ENCODE results near the gene PRAF2. TPM values are rescaled to one million over a fixed set of nuclear protein-coding genes. Genes with fewer than 3 reads are reported as not detected.

The PRAF2 gene
- total RNA-seq, 1 donor from 2014 or later, result 16.8 TPM

DNA sequence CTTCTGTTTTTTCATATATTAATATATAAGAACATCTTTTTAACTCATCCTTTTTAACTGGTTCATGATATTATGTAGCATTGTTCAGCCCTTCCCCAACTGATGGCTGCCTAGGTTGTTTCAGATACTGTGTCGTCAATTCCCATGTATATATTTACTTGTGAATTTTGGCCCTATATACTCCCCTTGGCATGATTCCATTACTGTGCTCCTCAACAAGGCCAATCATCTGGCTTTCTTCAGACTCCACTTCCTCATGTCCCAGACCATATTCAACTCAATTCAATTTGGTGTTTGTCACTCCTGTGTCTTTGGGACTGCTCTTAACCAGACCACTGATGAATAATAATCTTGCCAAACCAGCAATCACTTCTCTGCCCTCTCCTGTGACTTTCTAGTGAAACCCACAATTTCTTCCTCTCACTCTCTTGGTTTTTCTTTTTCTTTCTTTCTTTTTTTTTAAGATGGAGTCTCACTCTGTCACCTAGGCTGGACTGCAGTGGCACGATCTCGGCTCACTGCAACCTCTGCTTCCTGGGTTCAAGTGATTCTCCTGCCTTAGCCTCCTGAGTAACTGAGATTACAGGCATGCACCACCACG, 8.6 kb upstream of the PRAF2 start:
- Histone ChIP-seq H3K36me3 (ENCODE audit: control insufficient read depth, insufficient read depth, low read length) (no peaks in the 10 kb centered on the region), H3K27me3 (ENCODE audit: control insufficient read depth, insufficient read depth, low read length) (no peaks in the 10 kb centered on the region), H3K4me3 (ENCODE audit: low read depth, low read length) (no peak overlapping the region)
- TF ChIP-seq, protein P1, sequence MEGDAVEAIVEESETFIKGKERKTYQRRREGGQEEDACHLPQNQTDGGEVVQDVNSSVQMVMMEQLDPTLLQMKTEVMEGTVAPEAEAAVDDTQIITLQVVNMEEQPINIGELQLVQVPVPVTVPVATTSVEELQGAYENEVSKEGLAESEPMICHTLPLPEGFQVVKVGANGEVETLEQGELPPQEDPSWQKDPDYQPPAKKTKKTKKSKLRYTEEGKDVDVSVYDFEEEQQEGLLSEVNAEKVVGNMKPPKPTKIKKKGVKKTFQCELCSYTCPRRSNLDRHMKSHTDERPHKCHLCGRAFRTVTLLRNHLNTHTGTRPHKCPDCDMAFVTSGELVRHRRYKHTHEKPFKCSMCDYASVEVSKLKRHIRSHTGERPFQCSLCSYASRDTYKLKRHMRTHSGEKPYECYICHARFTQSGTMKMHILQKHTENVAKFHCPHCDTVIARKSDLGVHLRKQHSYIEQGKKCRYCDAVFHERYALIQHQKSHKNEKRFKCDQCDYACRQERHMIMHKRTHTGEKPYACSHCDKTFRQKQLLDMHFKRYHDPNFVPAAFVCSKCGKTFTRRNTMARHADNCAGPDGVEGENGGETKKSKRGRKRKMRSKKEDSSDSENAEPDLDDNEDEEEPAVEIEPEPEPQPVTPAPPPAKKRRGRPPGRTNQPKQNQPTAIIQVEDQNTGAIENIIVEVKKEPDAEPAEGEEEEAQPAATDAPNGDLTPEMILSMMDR (IDR thresholded peaks at IDR 0.05; ENCODE audit: insufficient read depth, low read length, poor library complexity, severe bottlenecking), result no peak
- no peak for DNase-seq (ENCODE audit: low read depth)

- peak within 1 kb of the TSS; percentile 67 for H3K4me3 ChIP-seq (ENCODE audit: low read depth, low read length)
- TF ChIP-seq, protein P1 (IDR thresholded peaks at IDR 0.05; ENCODE audit: insufficient read depth, low read length, poor library complexity, severe bottlenecking), result no peak
- no peak for DNase-seq (ENCODE audit: low read depth)
- H3K36me3 ChIP-seq (ENCODE audit: control insufficient read depth, insufficient read depth, low read length), result no peaks in the 10 kb centered on the region
- no peaks in the 10 kb centered on the region for H3K27me3 ChIP-seq (ENCODE audit: control insufficient read depth, insufficient read depth, low read length)
Observed at GRCh38 chrX:49079489-49080428, 6.0 kb upstream of the PRAF2 start, which contains the start of gene WDR45. TSS of gene WDR45 (minus strand) at chrX:49079887. CDS start at chrX:49078095, 1,792 bp downstream.

DNA sequence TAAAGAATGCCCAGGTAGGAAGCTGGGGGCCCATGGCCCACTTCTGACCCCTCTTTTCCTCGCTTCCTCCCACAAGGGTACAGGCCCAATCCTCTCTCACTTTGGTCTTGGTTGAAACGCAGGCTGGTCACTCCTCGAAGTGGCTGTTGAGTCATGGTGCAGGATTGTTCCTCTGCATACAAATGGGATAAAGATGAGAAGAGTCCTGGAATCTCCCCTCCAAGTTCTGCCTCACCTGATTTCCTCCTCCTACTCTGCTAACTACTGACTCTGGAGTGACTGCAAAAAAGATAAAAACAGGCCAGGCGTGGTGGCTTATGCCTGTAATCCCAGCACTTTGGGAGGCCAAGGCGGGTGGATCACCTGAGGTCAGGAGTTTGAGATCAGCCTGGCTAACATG, 4.1 kb upstream of the PRAF2 start:
- Histone ChIP-seq H3K27me3 (ENCODE audit: control insufficient read depth, insufficient read depth, low read length) (no peaks in the 10 kb centered on the region), H3K4me3 (ENCODE audit: low read depth, low read length) (no peak overlapping the region), H3K36me3 (ENCODE audit: control insufficient read depth, insufficient read depth, low read length) (no peaks in the 10 kb centered on the region)
- TF ChIP-seq, protein P1 (IDR thresholded peaks at IDR 0.05; ENCODE audit: insufficient read depth, low read length, poor library complexity, severe bottlenecking), result no peak
- DNase-seq (ENCODE audit: low read depth), result no peak

- no peak for DNase-seq (ENCODE audit: low read depth)
- TF ChIP-seq, protein P1 (IDR thresholded peaks at IDR 0.05; ENCODE audit: insufficient read depth, low read length, poor library complexity, severe bottlenecking), result no peak
- H3K36me3 ChIP-seq (ENCODE audit: control insufficient read depth, insufficient read depth, low read length), result no peaks in the 10 kb centered on the region
- no peaks in the 10 kb centered on the region for H3K27me3 ChIP-seq (ENCODE audit: control insufficient read depth, insufficient read depth, low read length)
- H3K4me3 ChIP-seq (ENCODE audit: low read depth, low read length), result no peak overlapping the region
Observed at GRCh38 chrX:49075347-49075746, 1.5 kb upstream of the PRAF2 start.

- Histone ChIP-seq H3K4me3 (ENCODE audit: low read depth, low read length) (peak overlapping the region; percentile 69), H3K36me3 (ENCODE audit: control insufficient read depth, insufficient read depth, low read length) (no peaks in the 10 kb centered on the region), H3K27me3 (ENCODE audit: control insufficient read depth, insufficient read depth, low read length) (no peaks in the 10 kb centered on the region)
- TF ChIP-seq, protein P1 (IDR thresholded peaks at IDR 0.05; ENCODE audit: insufficient read depth, low read length, poor library complexity, severe bottlenecking), result no peak
- DNase-seq (ENCODE audit: low read depth), result no peak
Observed at GRCh38 chrX:49072712-49073095, 1.1 kb downstream of the PRAF2 start.

Data from kidney epithelial cell (primary cell).